ENCODE measurements around the gene HERC2. TPM values are rescaled to one million over a fixed set of nuclear protein-coding genes. Genes with fewer than 3 reads are reported as not detected.

The HERC2 gene
- total RNA-seq, 2 experiments from 2014 or later = 36.0 to 36.5 TPM

GRCh38 chr15:28182731-28183130 lies 139.2 kb downstream of the HERC2 start:
- no peak overlapping the region for H3K27ac ChIP-seq (ENCODE audit: low read depth in 1 of 2, low read length in 2 of 2)
- DNase-seq (no peak), ATAC-seq (ENCODE audit: poor library complexity) (no peak)
- TF ChIP-seq CTCF (IDR thresholded peaks at IDR 0.05) = no peak
- H3K4me3 ChIP-seq (ENCODE audit: low read length) = no peak overlapping the region
- intact Hi-C loops (cut with DNase I, micrococcal nuclease) = no loop called here
- Mint-ChIP-seq H3K9me3 (no peaks in the 10 kb centered on the region), H3K4me1 (ENCODE audit: low read depth) (no peaks in the 10 kb centered on the region), H3K36me3 (ENCODE audit: low read depth) (peaks cover 59% of the 10 kb centered on the region), H3K27me3 (no peaks in the 10 kb centered on the region), H3K27ac (no peak overlapping the region), H3K4me3 (no peak overlapping the region)
- CTCF ChIA-PET = no interaction called here
- H3K4me1 ChIP-seq (ENCODE audit: insufficient read depth, low read length) = peaks cover 5% of the 10 kb centered on the region
- no peaks in the 10 kb centered on the region for H3K27me3 ChIP-seq (ENCODE audit: control insufficient read depth in 1 of 2, insufficient read depth in 2 of 2, low read length in 2 of 2)
- no peaks in the 10 kb centered on the region for H3K9me3 ChIP-seq (ENCODE audit: control insufficient read depth in 1 of 2, insufficient read depth in 1 of 2, low read length in 2 of 2)
- peaks cover 22% of the 10 kb centered on the region for H3K36me3 ChIP-seq (ENCODE audit: insufficient read depth, low read length)
- POLR2A ChIA-PET = no interaction called here

DNA sequence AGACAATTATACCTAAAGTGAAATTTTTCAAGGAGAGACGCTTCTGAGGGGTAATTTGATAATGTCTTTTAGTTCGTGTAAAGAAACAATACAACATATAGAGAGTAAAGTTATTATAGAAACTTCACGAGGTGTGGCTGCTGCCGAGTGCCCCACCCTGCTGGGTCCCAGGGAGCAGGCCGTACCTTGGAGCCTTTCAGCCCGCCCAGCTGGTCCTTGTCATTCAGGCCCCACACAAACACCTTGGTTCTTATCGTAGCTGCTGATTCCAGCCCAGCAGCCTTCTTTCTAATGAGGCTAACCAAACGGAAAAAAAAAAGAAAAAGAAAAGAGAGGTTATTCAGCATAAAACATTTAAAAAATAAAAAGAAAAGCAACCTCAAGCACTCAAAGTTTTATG lies 139.8 kb downstream of the HERC2 start:
- Histone ChIP-seq H3K4me1 (ENCODE audit: insufficient read depth, low read length) (peaks cover 5% of the 10 kb centered on the region), H3K9me3 (ENCODE audit: control insufficient read depth in 1 of 2, insufficient read depth in 1 of 2, low read length in 2 of 2) (no peaks in the 10 kb centered on the region), H3K27me3 (ENCODE audit: control insufficient read depth in 1 of 2, insufficient read depth in 2 of 2, low read length in 2 of 2) (no peaks in the 10 kb centered on the region), H3K36me3 (ENCODE audit: insufficient read depth, low read length) (peaks cover 18% of the 10 kb centered on the region), H3K27ac (ENCODE audit: low read depth in 1 of 2, low read length in 2 of 2) (no peak overlapping the region), H3K4me3 (ENCODE audit: low read length) (no peak overlapping the region)
- ChIA-PET POLR2A (no interaction called here), CTCF (no interaction called here)
- H3K4me3 Mint-ChIP-seq = no peak overlapping the region
- ATAC-seq (ENCODE audit: poor library complexity) = no peak
- DNase-seq = no peak
- no peaks in the 10 kb centered on the region for H3K9me3 Mint-ChIP-seq
- intact Hi-C loops (cut with DNase I, micrococcal nuclease) = no loop called here
- no peaks in the 10 kb centered on the region for H3K27me3 Mint-ChIP-seq
- no peaks in the 10 kb centered on the region for H3K4me1 Mint-ChIP-seq (ENCODE audit: low read depth)
- H3K27ac Mint-ChIP-seq = no peak overlapping the region
- no peak for TF ChIP-seq CTCF (IDR thresholded peaks at IDR 0.05)
- peaks cover 57% of the 10 kb centered on the region for H3K36me3 Mint-ChIP-seq (ENCODE audit: low read depth)

- intact Hi-C loops (cut with DNase I, micrococcal nuclease) = no loop called here
- POLR2A ChIA-PET = no interaction called here
- no peaks in the 10 kb centered on the region for H3K9me3 ChIP-seq (ENCODE audit: control insufficient read depth in 1 of 2, insufficient read depth in 1 of 2, low read length in 2 of 2)
- no peak overlapping the region for H3K27ac ChIP-seq (ENCODE audit: low read depth in 1 of 2, low read length in 2 of 2)
- CTCF ChIA-PET = no interaction called here
- H3K4me3 Mint-ChIP-seq = no peak overlapping the region
- no peak for TF ChIP-seq CTCF (IDR thresholded peaks at IDR 0.05)
- peaks cover 17% of the 10 kb centered on the region for H3K36me3 ChIP-seq (ENCODE audit: insufficient read depth, low read length)
- H3K4me3 ChIP-seq (ENCODE audit: low read length) = no peak overlapping the region
- ATAC-seq (ENCODE audit: poor library complexity) = no peak
- no peaks in the 10 kb centered on the region for H3K27me3 ChIP-seq (ENCODE audit: control insufficient read depth in 1 of 2, insufficient read depth in 2 of 2, low read length in 2 of 2)
- H3K4me1 Mint-ChIP-seq (ENCODE audit: low read depth) = no peaks in the 10 kb centered on the region
- no peak for DNase-seq
- no peaks in the 10 kb centered on the region for H3K9me3 Mint-ChIP-seq
- H3K27ac Mint-ChIP-seq = no peak overlapping the region
- peaks cover 5% of the 10 kb centered on the region for H3K4me1 ChIP-seq (ENCODE audit: insufficient read depth, low read length)
- H3K27me3 Mint-ChIP-seq = no peaks in the 10 kb centered on the region
- H3K36me3 Mint-ChIP-seq (ENCODE audit: low read depth) = peaks cover 57% of the 10 kb centered on the region
These were observed 140.6 kb downstream of the HERC2 start for GRCh38 chr15:28181366-28181765.

All from CD4-positive, alpha-beta T cell (primary cell).